ENCODE results near the gene TMEM41B. TPM values are rescaled to one million over a fixed set of nuclear protein-coding genes. Genes with fewer than 3 reads are reported as not detected.

TMEM41B gene
- total and polyA plus RNA-seq, 4 donors: 20.6 to 86.5 (median 72.3) TPM

- no peaks in the 10 kb centered on the region for H3K36me3 ChIP-seq (ENCODE audit: control insufficient read depth in 4 of 4, insufficient read depth in 4 of 4, low read length in 4 of 4)
- ATAC-seq (ENCODE audit: insufficient read depth, low FRiP score) (no peak), DNase-seq (no peak)
- no peak for TF ChIP-seq CTCF (IDR thresholded peaks at IDR 0.05; ENCODE audit: control extremely low read depth, extremely low read depth)
- H3K9ac ChIP-seq (ENCODE audit: insufficient read depth in 1 of 2, low read length in 2 of 2): no peak overlapping the region
- H3K4me1 ChIP-seq (ENCODE audit: control insufficient read depth in 5 of 5, insufficient read depth in 5 of 5, low read length in 5 of 5): peaks cover 6 to 9% (median 8%) of the 10 kb centered on the region in 5 donors
- no peaks in the 10 kb centered on the region for H3K27me3 ChIP-seq (ENCODE audit: control insufficient read depth in 3 of 3, insufficient read depth in 3 of 3, low read length in 2 of 3)
- 97 to 99% methylated on average over 2 of the region's 2 CpGs for WGBS, 2 donors
- no peaks in the 10 kb centered on the region for H3K9me3 ChIP-seq (ENCODE audit: control insufficient read depth in 4 of 4, insufficient read depth in 3 of 4, low read length in 3 of 4)
- no peak overlapping the region for H3K27ac ChIP-seq (ENCODE audit: low read depth in 1 of 2, low read length in 1 of 2)
- no peak overlapping the region for H3K4me3 ChIP-seq
Measured at GRCh38 chr11:9316334-9316733, 1.9 kb upstream of the TMEM41B start.

- Histone ChIP-seq H3K9ac (ENCODE audit: insufficient read depth in 1 of 2, low read length in 2 of 2) (peak overlapping the region; percentile 64 to 79), H3K9me3 (ENCODE audit: control insufficient read depth in 4 of 4, insufficient read depth in 3 of 4, low read length in 3 of 4) (no peaks in the 10 kb centered on the region), H3K27me3 (ENCODE audit: control insufficient read depth in 3 of 3, insufficient read depth in 3 of 3, low read length in 2 of 3) (no peaks in the 10 kb centered on the region), H3K4me1 (ENCODE audit: control insufficient read depth in 5 of 5, insufficient read depth in 5 of 5, low read length in 5 of 5) (peaks cover 7 to 10% (median 8%) of the 10 kb centered on the region in 5 donors), H3K27ac (ENCODE audit: low read depth in 1 of 2, low read length in 1 of 2) (peak overlapping the region; percentile 94 to 95), H3K36me3 (ENCODE audit: control insufficient read depth in 4 of 4, insufficient read depth in 4 of 4, low read length in 4 of 4) (no peaks in the 10 kb centered on the region), H3K4me3 (peak overlapping the region; percentile 32)
- no peak for DNase-seq
- TF ChIP-seq CTCF (IDR thresholded peaks at IDR 0.05; ENCODE audit: control extremely low read depth, extremely low read depth): no peak
- ATAC-seq (ENCODE audit: insufficient read depth, low FRiP score): no peak
- WGBS, 2 donors: 62 to 63% methylated on average over 16 of the region's 16 CpGs
Measured at GRCh38 chr11:9315078-9315688, 790 bp upstream of the TMEM41B start.

- DNase-seq (peak in 2 of 3 donors; percentile 59 to 60), ATAC-seq (ENCODE audit: insufficient read depth, low FRiP score) (peak; percentile 1)
- H3K9me3 ChIP-seq (ENCODE audit: control insufficient read depth in 4 of 4, insufficient read depth in 3 of 4, low read length in 3 of 4): no peaks in the 10 kb centered on the region
- H3K9ac ChIP-seq (ENCODE audit: insufficient read depth in 1 of 2, low read length in 2 of 2): peak overlapping the region; percentile 66 to 88
- WGBS, 2 donors: 1 to 2% methylated on average over 27 of the region's 27 CpGs
- H3K27me3 ChIP-seq (ENCODE audit: control insufficient read depth in 3 of 3, insufficient read depth in 3 of 3, low read length in 2 of 3): no peaks in the 10 kb centered on the region
- TF ChIP-seq CTCF (IDR thresholded peaks at IDR 0.05; ENCODE audit: control extremely low read depth, extremely low read depth): no peak
- no peaks in the 10 kb centered on the region for H3K36me3 ChIP-seq (ENCODE audit: control insufficient read depth in 4 of 4, insufficient read depth in 4 of 4, low read length in 4 of 4)
- H3K4me3 ChIP-seq: peak overlapping the region; percentile 82
- H3K4me1 ChIP-seq (ENCODE audit: control insufficient read depth in 5 of 5, insufficient read depth in 5 of 5, low read length in 5 of 5): peaks cover 7 to 10% (median 8%) of the 10 kb centered on the region in 5 donors
- peak overlapping the region; percentile 87 to 93 for H3K27ac ChIP-seq (ENCODE audit: low read depth in 1 of 2, low read length in 1 of 2)
Measured at GRCh38 chr11:9313648-9314290, 624 bp downstream of the TMEM41B start.
